Transverse colon (tissue), 4 donors: ENCODE data around the gene RAG2. TPM values are rescaled to one million over a fixed set of nuclear protein-coding genes. Genes with fewer than 3 reads are reported as not detected.

Experiments
- DNase-seq: peaks from one replicate; pipeline ENCODE4 v3.0.0-alpha.2; 2019
- H3K27ac ChIP-seq, 4 donors: fragments of 200-600 bp; sonication (generic); 2 replicates each; pipeline ENCODE4 v1.5.1; 2016 to 2018; ENCODE audit warnings: inconsistent platforms in 4 of 4
- H3K27me3 ChIP-seq: fragments of 200-600 bp; sonication (generic); 2 replicates; pipeline ENCODE4 v1.5.1; 2017; ENCODE audit warnings: inconsistent platforms
- H3K36me3 ChIP-seq, 4 donors: fragments of 200-600 bp; sonication (generic); 2 replicates each; pipeline ENCODE4 v1.5.1; 2017 to 2019; ENCODE audit warnings: inconsistent platforms in 4 of 4
- H3K4me1 ChIP-seq, 4 donors: fragments of 200-600 bp; sonication (generic); 2 replicates each; pipeline ENCODE4 v1.5.1; 2017 to 2020; ENCODE audit warnings: inconsistent platforms in 4 of 4
- H3K4me3 ChIP-seq, 4 donors: fragments of 200-600 bp; sonication (generic); 1 replicate in 1 of 4; 2 replicates in 3 of 4; pipeline versions ENCODE4 v1.5.1 to v1.6.1; 2017 to 2019; ENCODE audit warnings: inconsistent platforms in 4 of 4
- H3K9me3 ChIP-seq, 2 donors: fragments of 200-600 bp; sonication (generic); 2 replicates each; pipeline ENCODE4 v1.5.1; 2017 to 2019; ENCODE audit warnings: inconsistent platforms in 2 of 2
- EP300 ChIP-seq: sonication (generic); formaldehyde crosslinking; IDR thresholded peaks from one replicate; pipeline ENCODE4 v1.6.1; 2017; ENCODE audit warnings: antibody characterized with exemption, low read depth
- POLR2A ChIP-seq: fragments of 450-650 bp; IDR thresholded peaks from one replicate; pipeline ENCODE4 v1.6.1; 2016; ENCODE audit warnings: antibody characterized with exemption, mild to moderate bottlenecking, moderate library complexity
- POLR2AphosphoS5 ChIP-seq, 3 donors: sonication (generic); formaldehyde crosslinking; IDR thresholded peaks; one replicate each; pipeline ENCODE4 v1.6.1; 2016; ENCODE audit warnings: antibody characterized with exemption in 3 of 3
- WGBS, 2 donors: methylation state at CpG; one replicate each; pipeline ENCODE4 v1.1.5; 2018; ENCODE audit warnings: low coverage in 1 of 2; 5-methylcytosine and 5-hydroxymethylcytosine counted together
- in situ Hi-C, 4 donors: fragments of 200-750 bp; cut with MboI; loops; one replicate each; pipeline versions ENCODE4 v1.15.0 to v1.15.1; 2017; ENCODE audit warnings: low sequenced_read_pairs in 3 of 4, low pct_ligation_motif_present in 1 of 4, low pct_unique_long_range_greater_than_20kb in 1 of 4
- intact Hi-C: fragments of 100-400 bp; cut with DNase I; formaldehyde crosslinking; loops from one replicate; pipeline ENCODE4 v1.15.1; 2023; ENCODE audit warnings: low total_unique reads
- total RNA-seq, 4 donors: library from RNA; depleted of rRNA; stranded (reverse); fragments of >200 nt; gene quantifications; one replicate each; pipeline ENCODE4 v1.1.0, GENCODE V29; 2016
- TF ChIP-seq, protein P1 (sequence below), 5 experiments: fragments of 200-600 bp in 3 of 5; fragments of 450-650 bp in 2 of 5; sonication (generic) in 3 of 5; IDR thresholded peaks; 1 replicate in 2 of 5; 2 replicates in 3 of 5; pipeline ENCODE4 v1.5.1; 2016 to 2017; ENCODE audit warnings: antibody characterized with exemption in 5 of 5, inconsistent platforms in 3 of 5, mild to moderate bottlenecking in 2 of 5, moderate library complexity in 1 of 5

The RAG2 gene
- total RNA-seq, 4 donors from 2014 or later, result not detected

DNA sequence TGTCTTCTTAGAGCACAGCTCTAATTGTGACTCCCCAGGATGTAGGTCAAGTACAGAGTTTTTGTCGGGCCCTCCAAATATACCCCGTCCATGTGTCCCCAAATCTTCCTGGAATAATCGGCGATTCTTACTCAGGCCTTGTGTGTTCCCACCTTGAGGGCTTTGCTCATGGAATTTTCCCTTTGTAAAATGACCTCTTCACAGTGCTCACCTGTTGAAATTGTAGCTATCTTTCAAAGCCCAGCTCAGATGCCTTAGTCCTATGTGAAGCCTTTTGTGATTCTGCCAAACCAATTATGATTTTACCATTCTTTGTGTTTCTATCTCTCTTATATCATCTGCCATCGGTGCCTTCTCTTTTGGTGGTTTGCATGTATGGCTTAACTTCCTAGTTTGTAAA is 30.1 kb upstream of the RAG2 start:
- no peak overlapping the region for H3K4me3 ChIP-seq
- intact Hi-C loops (loop anchor here (10.0 kb wide), 1 partner anchor 1227 kb away; no protein-coding TSS in a partner anchor), in situ Hi-C loops (no loop called here)
- TF ChIP-seq, protein P1, sequence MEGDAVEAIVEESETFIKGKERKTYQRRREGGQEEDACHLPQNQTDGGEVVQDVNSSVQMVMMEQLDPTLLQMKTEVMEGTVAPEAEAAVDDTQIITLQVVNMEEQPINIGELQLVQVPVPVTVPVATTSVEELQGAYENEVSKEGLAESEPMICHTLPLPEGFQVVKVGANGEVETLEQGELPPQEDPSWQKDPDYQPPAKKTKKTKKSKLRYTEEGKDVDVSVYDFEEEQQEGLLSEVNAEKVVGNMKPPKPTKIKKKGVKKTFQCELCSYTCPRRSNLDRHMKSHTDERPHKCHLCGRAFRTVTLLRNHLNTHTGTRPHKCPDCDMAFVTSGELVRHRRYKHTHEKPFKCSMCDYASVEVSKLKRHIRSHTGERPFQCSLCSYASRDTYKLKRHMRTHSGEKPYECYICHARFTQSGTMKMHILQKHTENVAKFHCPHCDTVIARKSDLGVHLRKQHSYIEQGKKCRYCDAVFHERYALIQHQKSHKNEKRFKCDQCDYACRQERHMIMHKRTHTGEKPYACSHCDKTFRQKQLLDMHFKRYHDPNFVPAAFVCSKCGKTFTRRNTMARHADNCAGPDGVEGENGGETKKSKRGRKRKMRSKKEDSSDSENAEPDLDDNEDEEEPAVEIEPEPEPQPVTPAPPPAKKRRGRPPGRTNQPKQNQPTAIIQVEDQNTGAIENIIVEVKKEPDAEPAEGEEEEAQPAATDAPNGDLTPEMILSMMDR (IDR thresholded peaks at IDR 0.05), result no peak
- TF ChIP-seq POLR2AphosphoS5 (IDR thresholded peaks at IDR 0.05) (no peak), EP300 (no peak), POLR2A (no peak)
- no peaks in the 10 kb centered on the region for H3K4me1 ChIP-seq
- DNase-seq, result no peak
- no peaks in the 10 kb centered on the region for H3K9me3 ChIP-seq
- H3K27me3 ChIP-seq, result no peaks in the 10 kb centered on the region
- 94 to 95% methylated on average over 5 of the region's 5 CpGs for WGBS, 2 donors
- no peaks in the 10 kb centered on the region for H3K36me3 ChIP-seq
- H3K27ac ChIP-seq, result no peak overlapping the region

- Histone ChIP-seq H3K27me3 (no peaks in the 10 kb centered on the region), H3K9me3 (no peaks in the 10 kb centered on the region), H3K4me3 (no peak overlapping the region), H3K4me1 (no peaks in the 10 kb centered on the region), H3K36me3 (no peaks in the 10 kb centered on the region), H3K27ac (no peak overlapping the region)
- in situ Hi-C loops (no loop called here), intact Hi-C loops (loop anchor here (10.0 kb wide), 1 partner anchor 1227 kb away; no protein-coding TSS in a partner anchor)
- TF ChIP-seq, protein P1 (IDR thresholded peaks at IDR 0.05), result no peak
- TF ChIP-seq POLR2A, result no peak
- TF ChIP-seq EP300, result no peak
- no peak for TF ChIP-seq POLR2AphosphoS5 (IDR thresholded peaks at IDR 0.05)
- no peak for DNase-seq
- WGBS, 2 donors, result 57 to 81% methylated on average over 1 to 2 of the region's 2 CpGs
These were observed 29.4 kb upstream of the RAG2 start for GRCh38 chr11:36627471-36627870.

- no peak for DNase-seq
- Histone ChIP-seq H3K27me3 (no peaks in the 10 kb centered on the region), H3K9me3 (no peaks in the 10 kb centered on the region), H3K4me3 (no peak overlapping the region), H3K4me1 (no peaks in the 10 kb centered on the region), H3K36me3 (no peaks in the 10 kb centered on the region), H3K27ac (no peak overlapping the region)
- in situ Hi-C loops (no loop called here), intact Hi-C loops (loop anchor here (10.0 kb wide), 1 partner anchor 1228 kb away; no protein-coding TSS in a partner anchor)
- TF ChIP-seq POLR2AphosphoS5 (IDR thresholded peaks at IDR 0.05) (no peak), POLR2A (no peak), EP300 (no peak)
- TF ChIP-seq, protein P1 (IDR thresholded peaks at IDR 0.05), result no peak
- 59 to 89% methylated on average over 1 of the region's 1 CpG for WGBS, 2 donors
These were observed 29.0 kb upstream of the RAG2 start for GRCh38 chr11:36627006-36627405.

GRCh38 chr11:36623494-36623893 is 25.5 kb upstream of the RAG2 start:
- Histone ChIP-seq H3K36me3 (no peaks in the 10 kb centered on the region), H3K9me3 (no peaks in the 10 kb centered on the region), H3K27me3 (no peaks in the 10 kb centered on the region), H3K4me3 (no peak overlapping the region), H3K27ac (no peak overlapping the region), H3K4me1 (peaks cover 0 to 13% (median 0%) of the 10 kb centered on the region in 4 donors)
- DNase-seq, result no peak
- 85 to 96% methylated on average over 5 of the region's 5 CpGs for WGBS, 2 donors
- intact Hi-C loops (loop anchor here (10.0 kb wide), 1 partner anchor 1231 kb away; no protein-coding TSS in a partner anchor), in situ Hi-C loops (no loop called here)
- TF ChIP-seq, protein P1 (IDR thresholded peaks at IDR 0.05), result no peak
- no peak for TF ChIP-seq POLR2AphosphoS5 (IDR thresholded peaks at IDR 0.05)
